ENCODE measurements around the gene FHL2.
"Not testable (repeated sequence)": the region's sequence is repeated elsewhere in the genome, so short reads cannot be mapped to it uniquely, and the experiment has no call there.

Gene FHL2

DNA sequence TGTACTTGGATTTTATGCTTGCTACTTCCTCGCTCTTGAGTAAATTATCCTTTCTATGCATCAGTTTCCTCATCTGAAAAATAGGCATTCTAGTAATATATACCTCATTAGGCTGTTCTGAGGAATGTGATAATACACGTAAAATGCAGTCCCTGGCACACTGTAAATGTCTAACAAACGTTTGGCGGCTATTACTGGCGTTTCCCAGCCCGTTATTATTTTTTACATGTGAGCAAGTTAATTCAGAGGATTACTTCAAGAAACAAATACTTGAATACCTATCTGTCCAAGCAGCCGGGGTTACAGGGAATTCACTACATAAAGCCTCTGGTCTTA, 62.1 kb downstream of the FHL2 start:
- DNase-seq = no peak

DNA sequence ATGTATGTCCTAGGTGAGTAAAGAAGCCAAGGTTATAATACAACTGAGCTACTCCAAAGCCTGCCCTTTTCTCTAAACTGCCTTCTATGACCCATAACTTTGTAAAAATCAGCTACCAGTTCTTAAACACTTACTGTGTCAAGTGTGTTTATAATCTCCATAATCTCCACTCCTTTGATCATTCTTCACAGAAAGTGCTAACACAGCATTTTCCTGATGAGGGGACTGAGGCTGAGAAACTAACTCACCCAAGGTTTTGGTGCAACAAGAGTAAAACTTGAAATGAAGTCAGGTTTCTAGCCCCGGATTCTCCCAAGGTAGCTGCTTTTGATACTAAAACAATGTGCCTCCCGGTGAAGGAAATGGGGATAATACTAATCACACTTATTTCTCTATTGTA, 63.4 kb downstream of the FHL2 start:
- no peak for DNase-seq

DNA sequence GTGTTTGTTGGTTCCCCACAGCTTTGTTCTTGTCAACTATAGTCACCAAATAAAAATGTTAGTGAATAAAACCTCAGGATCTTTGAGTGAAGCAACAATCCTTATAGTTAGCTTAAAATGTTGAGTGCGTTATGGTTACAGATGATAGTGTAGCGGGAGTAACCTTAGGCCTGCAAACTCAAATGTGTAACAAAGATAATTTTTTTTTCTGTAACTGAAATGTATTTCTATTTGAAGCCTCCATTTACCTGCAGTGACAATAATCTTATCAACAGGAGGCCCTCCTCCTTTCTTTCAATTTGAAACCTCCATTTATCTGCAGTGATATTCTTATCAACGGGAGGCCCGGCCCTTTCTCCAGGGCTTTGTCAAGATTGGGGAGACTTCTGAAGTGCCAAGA, 64.6 kb downstream of the FHL2 start:
- no peak for DNase-seq

DNA sequence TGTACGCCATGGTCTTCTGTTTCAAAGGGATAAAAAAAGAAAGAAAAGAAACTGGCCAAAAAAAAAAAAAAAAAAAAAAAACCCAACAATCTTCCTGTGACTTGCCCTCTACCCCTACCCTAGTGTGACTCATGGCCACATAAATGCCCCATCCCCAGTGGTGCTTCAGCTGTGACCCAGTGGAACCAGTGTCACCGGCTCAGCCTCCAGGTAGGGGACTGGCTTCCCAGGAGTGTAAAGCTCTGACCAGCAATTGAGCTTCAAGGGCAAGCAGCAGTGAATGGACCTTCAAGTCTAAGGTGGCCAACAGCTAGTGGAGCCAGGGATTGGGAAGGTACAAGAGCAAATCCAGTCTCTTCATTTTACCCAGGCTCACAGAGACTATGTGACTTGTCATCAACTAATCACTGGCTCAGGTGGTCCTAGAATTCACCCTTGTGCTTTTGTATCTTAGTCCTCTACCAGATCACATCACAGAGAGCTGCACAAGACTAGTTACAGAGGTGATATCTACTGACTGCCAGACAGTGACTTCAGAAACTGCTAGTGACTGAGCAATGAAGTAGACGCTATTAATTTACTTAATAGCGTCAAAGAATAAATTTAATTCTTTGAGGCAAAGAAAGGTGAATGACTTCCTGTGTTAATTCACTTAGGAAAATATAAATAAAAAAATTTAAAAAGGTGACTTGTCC, 68.0 kb downstream of the FHL2 start:
- no peak for DNase-seq

DNA sequence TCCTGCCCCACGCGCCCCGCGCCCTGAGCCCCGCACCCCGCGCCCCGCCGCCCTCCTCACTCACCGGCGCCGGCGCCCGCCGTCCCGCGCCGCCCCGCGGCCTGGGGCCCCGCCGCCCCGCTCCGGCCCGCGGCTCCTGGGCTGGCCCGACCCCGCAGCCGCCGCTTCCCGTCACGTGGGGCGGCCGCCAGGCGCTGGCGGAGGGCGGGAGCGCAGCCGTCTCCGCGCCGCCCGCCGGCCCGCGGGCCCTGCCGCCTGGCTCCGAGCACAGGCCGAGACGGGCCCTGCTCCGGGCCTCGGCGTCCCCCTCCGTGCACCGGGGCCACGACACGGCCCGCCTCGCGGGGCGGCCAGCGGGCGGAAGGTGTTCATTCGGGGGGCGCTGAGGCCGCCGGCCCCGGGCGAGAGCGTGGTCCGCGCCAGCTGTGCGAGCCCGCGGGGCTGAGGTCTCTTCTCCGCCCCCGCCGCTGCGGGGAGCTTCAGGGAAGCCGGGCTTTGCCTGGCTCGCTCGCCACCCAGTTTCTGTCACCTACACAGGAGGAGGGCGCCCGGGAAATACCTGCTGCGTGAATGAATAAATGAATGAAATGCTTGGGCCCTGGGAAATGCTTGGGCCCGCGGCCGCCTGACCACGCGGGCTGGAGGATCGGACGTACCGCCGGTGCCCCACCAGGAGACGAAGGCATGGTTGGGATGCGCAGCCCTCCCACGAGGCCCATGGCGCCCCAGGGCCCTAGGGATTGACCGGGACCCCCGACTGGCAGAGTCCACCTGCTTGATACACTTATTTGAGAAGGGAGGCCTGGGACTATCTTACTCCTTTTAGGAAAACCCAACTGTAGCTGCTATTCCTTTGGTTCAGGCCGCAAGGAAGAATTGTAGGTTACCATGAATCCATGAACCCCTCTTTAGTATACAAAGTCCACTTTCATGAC, 69.0 kb downstream of the FHL2 start, which contains the start of gene TGFBRAP1:
Gene TGFBRAP1, minus strand, starts transcription at position 175 of the 935 bp plus-strand sequence. CDS start 21,434 bp downstream, outside the sequence.
- peak in 1 of 2 experiments; percentile 20 for DNase-seq

DNA sequence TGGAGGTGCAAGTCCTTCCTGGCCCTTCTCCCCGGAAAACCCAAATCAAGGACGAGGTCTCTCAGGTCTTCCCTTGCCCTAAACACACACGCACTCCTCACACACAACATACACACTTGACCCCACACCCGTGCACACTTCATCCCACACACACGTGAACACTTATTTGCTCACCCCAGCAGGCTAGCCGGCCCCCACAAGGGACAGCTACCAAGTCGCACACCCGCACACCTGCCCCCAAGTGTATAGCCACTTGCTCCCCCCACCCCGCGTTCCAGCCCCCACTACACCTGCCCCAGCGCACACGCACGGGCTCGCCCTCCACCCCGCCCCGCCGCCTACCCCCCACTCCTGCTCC, 69.7 kb downstream of the FHL2 start:
- no peak for DNase-seq

DNA sequence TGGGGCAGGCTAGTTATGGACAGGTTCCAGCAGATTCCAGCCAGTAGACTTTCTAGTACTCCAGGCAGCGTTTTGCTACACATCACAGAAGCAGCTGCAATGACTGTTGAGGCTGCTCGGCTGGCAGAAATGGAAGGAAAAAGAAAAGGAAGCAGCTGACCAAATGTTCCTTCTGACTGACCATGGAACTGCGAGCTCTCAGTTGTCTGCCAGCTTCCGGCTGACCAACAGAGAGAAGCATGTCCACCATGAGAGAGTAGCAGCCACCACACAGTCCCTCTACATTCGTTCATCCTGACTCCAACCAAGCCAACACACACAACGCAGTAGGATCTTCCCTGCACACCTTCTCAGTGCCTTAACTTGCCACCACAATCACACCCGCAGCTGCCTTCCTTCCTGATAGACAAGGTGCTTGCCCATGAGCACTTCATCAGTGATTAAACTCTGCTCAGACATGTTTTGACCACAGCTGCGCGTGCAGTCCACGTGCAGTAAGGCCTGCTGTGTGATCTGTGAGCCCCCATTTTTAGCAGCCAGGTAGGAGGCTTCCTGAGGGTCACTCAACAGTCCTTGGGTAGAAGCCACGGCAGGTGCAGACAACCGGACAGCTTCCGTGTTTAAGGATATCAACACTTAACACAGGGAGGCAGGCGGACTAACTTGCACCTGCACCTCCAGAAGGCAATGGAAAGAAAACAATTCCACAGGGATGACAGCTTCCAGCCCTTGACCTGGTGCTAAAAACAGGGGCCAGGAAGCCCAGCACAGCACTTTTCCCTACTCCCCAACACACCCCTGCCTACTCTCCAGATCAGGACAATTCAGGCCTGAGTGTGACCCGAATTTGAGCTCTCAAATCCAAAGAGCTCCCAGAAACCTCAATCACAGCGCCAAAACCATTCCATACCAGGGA, 70.3 kb downstream of the FHL2 start:
- DNase-seq = no peak

DNA sequence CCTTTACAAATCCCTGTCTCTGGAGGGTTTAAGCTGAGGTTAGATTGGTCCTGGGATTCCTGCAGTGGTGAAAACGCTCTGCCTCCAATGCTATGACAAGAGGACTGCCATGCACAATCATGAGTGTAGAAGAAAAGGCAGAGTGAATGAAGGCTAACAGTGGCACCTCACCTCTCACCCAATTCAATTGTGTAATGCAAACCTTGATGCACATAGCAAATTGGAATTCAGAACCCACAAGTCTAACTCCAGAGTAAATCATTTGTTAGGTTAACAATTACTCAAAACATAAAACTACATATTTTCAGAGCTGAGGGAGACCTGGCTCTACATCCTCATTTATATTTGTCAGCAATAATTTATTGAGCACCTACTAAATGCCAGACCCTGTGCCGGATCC, 71.2 kb downstream of the FHL2 start:
- no peak for DNase-seq

DNA sequence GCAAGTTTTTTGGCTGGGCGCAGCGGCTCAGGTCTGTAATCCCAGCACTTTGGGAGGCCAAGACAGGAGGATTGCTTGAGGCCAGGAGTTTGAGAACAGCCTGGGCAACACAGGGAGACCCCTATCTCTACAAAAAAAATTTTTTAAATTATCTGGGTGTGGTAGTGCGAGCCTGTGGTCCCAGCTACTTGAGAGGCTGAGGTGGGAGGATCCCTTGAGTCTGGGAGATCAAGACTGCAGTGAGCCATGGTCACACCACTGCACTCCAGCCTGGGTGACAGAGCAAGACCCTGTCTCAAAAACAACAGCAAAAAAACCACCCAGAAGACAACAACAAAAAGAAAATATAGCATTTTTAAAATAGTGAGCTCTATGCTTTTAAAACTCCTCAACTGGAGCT, 71.6 kb downstream of the FHL2 start:
- DNase-seq = not testable (repeated sequence)

DNA sequence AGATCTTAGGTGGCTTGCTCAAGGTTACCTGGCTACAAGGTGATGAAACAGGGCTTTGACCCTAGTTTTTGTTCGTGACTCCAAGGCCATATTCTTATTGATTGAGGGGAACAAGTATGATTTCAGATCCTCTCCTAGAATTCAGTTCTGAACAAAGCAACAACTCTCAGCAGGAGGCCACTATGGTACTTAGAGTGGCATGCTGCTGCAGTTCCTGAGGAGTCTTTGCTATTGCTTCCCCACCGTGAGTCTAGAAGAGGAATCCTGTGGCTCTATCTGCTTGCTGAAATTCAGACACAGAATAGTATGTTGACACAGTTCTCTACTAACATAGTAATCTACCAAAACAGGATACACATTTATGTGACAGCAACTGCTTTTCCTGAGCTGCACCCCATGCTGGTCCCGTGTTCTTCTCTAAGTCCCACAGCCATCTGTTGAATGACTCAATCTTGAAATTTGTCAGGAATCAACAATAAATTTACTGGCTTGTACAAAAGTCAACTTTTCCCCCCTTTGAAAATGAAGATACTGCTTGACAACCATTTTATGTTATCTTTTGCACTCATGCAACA, 73.4 kb downstream of the FHL2 start:
- no peak for DNase-seq

DNA sequence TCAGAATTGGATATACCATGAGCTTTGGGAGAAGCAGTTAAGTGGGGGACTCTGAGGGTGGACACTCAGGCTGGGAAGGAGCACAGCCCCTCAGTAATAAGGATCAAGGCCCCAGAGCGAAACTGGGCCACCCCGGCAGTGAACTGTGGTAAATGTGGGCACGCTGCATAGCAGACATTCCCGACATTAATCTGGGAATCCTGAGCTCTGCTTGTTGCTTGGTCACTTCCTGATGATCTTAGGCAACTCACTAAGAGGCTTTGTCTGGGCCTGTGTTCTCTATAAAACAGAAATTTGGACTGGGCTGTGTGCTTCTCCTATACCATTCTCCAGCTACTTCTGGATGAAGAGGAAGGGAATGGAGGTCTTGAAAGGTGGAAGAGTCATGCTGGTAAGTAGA, 74.1 kb downstream of the FHL2 start:
- DNase-seq = peak in 1 of 2 experiments; percentile 28

DNA sequence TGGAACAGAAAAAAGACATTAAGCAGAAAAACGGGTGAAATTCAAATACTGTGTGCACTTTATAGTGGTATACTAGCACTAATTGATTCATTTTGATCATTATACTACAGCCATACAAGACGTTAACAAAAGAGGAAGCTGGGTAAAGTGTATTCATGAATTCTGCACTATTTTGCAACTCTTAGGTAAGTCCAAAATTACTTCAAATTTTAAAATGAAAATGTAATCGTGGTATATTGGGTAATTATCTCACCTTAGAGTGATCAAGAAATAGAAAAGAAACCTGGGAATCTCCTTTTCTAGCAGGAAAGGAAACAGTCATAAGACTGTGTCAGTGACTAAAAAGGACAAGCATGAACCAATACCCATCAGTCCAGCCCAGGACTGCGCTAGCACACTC, 74.8 kb downstream of the FHL2 start:
- no peak for DNase-seq

DNA sequence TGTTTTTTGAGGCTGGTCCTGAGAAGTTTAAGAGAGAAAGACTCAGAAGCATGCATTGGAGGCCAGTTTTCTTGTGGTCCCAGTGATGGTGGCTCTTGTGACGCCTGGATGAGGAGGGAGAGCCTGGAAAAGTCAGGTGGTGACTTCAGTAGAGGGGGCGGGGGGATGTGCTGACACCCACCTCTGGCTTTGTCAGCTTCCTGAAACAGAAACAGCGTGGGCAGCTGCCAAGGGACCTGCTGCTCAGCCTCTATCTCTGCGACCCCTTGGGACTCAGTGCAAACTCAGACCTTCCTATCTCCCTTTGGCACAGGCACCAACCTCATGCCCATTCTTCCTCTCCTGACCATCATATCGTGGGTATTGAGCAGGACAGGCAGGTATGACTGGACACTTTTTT, 75.7 kb downstream of the FHL2 start:
- no peak for DNase-seq

DNA sequence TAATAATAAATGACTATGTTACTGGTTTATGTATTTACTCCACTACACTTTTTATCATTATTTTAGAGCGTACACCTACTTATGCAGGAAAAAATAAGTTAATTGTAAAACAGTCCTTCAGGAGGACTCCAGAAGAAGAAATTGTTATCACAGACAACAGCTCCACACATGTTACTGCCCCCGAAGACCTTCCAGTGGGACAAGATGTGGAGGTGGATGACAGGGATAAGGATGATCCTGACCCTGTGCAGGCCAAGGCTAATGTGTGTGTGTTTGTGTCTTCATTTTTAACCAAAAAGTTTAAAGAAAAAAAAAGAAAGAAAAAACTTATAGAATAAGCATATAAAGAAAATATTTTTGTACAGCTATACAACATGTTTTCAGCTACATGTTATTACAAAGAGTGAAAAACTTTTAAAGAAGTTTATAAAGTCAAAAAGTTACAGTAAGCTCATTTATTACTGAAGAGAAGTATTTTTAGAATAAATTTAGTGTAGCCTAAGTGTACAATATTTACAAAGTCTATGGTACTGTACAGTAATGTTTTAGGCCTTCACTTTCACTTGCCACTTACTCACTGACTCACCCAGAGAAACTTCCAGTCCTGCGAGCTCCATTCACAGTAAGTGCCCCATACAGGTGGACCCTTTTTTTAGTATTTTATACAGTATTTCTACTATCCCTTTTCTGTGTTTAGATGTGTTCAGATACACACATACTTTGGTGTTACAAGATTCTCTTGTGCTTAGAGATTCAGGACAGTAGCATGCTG, 76.8 kb downstream of the FHL2 start:
- no peak for DNase-seq

DNA sequence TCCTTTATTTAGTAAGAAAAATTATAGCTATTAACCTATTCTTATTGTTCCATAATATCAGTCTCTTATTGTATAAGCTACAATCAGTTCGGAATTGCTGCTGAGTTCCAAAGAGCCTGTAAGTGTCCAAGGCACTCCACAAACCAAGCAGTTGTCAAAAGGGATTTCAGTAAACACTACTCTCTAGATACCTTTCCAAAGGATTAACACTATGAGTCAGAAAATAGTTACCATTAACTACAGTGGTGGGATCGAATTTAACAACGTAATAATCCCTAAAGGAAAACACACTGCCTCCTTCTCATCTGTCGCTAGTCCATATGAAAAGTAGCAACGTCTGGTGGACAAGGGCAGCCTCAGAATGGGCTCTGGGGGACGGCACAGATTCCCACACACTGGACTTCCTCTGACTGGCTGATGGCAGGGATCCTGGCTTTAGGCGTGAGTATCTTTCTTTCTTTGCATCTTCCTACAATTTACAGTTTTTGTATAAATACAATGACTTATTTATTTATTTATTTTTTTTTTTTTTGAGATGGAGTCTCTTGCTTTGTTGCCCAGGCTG, 78.1 kb downstream of the FHL2 start:
- no peak for DNase-seq

DNA sequence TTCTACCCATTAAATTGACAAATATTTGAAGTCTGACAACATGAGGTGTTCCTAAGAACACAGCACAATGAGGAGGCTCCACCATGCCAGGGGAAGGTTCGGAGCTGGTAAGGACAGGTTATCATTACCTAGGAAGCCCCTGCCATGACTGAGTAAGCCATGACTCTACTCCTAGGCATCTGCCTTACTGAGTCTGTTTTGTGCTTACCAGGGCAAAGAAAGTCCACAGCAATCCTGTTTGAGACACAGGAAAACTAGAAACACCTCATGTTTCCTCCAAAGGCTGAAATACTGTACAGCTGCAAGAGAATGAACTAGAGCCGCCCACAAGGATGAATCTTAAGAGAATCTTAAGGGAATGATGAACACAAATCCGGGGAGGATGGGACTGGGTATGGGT, 80.9 kb downstream of the FHL2 start:
- no peak for DNase-seq

DNA sequence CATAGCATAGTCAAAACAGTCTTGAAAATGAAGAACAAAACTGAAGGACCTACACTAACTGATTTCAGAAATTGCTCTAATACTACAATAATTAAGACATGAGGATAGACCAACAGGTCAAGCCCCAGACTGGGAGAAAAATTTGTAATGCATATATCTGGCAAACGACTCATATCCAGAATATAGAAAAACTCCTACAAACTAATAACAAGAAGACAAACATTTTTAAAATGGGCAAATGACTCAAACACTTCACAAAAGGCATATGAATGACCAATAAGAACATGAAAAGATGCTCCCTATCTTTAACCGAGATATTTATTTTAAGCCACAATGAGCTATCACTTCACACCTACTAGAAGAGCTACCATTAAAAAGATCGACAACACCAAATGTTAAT, 83.5 kb downstream of the FHL2 start:
- no peak for DNase-seq

DNA sequence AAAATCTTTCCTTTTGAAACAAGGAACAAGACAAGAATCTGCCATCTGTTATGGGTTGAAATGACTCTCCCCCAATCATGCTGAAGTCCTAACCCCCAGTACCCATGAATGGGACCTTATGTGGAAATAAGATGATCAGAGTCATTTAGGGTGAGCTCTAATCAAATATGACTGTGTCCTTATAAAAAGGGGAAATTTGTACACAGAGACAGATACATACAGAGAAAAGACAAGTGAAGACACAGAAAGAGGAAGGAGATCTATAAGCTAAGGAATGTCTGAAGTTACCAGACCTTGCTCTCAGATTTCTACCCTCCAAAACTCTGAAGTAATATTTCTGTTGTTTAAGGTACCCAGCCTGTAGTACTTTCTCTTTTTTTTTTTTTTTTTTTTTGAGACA, 85.0 kb downstream of the FHL2 start:
- DNase-seq = no peak

Measured in SW 1271 (cell line).